Uterus (tissue), 4 donors: ENCODE data around the gene LENG9. TPM values are rescaled to one million over a fixed set of nuclear protein-coding genes. Genes with fewer than 3 reads are reported as not detected.

ENCODE experiments used
- DNase-seq, 2 donors: peaks; one replicate each; pipeline ENCODE4 v3.0.0-alpha.2; 2019 to 2020
- H3K27ac ChIP-seq, 2 donors: fragments of 200-600 bp; sonication (generic); 1 replicate in 1 of 2; 2 replicates in 1 of 2; pipeline ENCODE4 v1.5.1; 2016 to 2018
- H3K27me3 ChIP-seq, 2 donors: fragments of 200-600 bp; sonication (generic); one replicate each; pipeline ENCODE4 v1.5.1; 2018 to 2019; ENCODE audit warnings: control low read depth in 1 of 2
- H3K36me3 ChIP-seq, 2 donors: fragments of 200-600 bp; sonication (generic); one replicate each; pipeline ENCODE4 v1.5.1; 2019; ENCODE audit warnings: control low read depth in 1 of 2
- H3K4me1 ChIP-seq, 2 donors: fragments of 200-600 bp; sonication (generic); one replicate each; pipeline ENCODE4 v1.5.1; 2018 to 2019; ENCODE audit warnings: control low read depth in 1 of 2
- H3K4me3 ChIP-seq, 2 donors: fragments of 200-600 bp; sonication (generic); 1 replicate in 1 of 2; 2 replicates in 1 of 2; pipeline ENCODE4 v1.5.1; 2018 to 2019; ENCODE audit warnings: mild to moderate bottlenecking in 1 of 2
- H3K9me3 ChIP-seq, 2 donors: fragments of 200-600 bp; sonication (generic); one replicate each; pipeline ENCODE4 v1.5.1; 2019; ENCODE audit warnings: control low read depth in 1 of 2
- POLR2A ChIP-seq, 2 donors: fragments of 450-650 bp; IDR thresholded peaks; one replicate each; pipeline ENCODE4 v1.6.1; 2016; ENCODE audit warnings: antibody characterized with exemption in 2 of 2, mild to moderate bottlenecking in 1 of 2, moderate library complexity in 1 of 2
- intact Hi-C: fragments of 100-400 bp; cut with DNase I; formaldehyde crosslinking; loops from one replicate; pipeline ENCODE4 v1.15.1; 2023; ENCODE audit warnings: low total_unique reads
- total RNA-seq, 4 donors: library from RNA; depleted of rRNA in 3 of 4; stranded (reverse); fragments of >200 nt in 3 of 4; gene quantifications; one replicate each; pipeline versions ENCODE4 v1.1.0 to v1.2.4, GENCODE V29; 2014 to 2023
- TF ChIP-seq, protein P1 (sequence below), 4 experiments: fragments of 200-600 bp in 2 of 4; fragments of 450-650 bp in 2 of 4; sonication (generic) in 2 of 4; IDR thresholded peaks; one replicate each; pipeline ENCODE4 v1.5.1; 2016 to 2019; ENCODE audit warnings: antibody characterized with exemption in 4 of 4, mild to moderate bottlenecking in 2 of 4, moderate library complexity in 1 of 4
- donor health status: DM: yes; HTN: yes; CAD: no.

Gene LENG9
- total RNA-seq, 4 donors from 2014 or later, result 3.7 to 7.1 (median 3.8) TPM; not detected in 1

DNA sequence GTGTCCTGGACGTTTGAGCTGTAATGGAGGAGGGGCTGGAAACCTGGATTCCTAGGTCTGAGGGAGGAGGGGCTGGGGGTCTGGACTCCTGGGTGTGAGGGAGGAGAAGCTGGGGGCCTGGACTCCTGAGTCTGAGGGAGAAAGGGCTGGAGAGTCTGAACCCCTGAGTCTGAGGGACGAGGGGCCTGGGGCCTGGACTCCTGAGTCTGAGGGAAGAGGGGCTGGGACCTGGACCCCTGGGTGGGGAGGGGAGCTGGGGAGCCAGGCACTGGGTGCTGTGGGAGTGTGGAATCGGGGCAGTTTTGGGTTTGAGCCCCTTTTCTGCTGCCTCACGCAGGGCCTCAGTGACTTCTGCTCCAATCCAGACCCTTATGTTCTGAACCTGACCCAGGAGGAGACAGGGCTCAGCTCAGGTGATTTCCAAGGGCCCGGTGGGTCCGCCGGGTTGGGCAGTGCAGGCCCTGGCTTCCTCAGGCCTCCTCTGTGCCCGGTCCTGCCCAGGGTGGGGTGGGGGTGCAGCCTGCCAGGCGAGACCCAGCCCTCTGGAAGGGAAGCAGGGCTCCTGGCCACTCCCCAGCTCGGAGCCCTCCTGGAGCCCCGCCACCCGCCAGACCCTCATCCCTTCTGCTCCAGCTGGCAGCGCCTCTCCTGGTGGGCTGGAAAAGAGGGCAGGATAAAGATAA lies 33.9 kb downstream of the LENG9 start:
- Histone ChIP-seq H3K9me3 (no peaks in the 10 kb centered on the region), H3K27me3 (peaks cover 7 to 32% of the 10 kb centered on the region in 2 donors), H3K27ac (no peak overlapping the region), H3K4me3 (no peak overlapping the region), H3K4me1 (peaks cover 0 to 8% of the 10 kb centered on the region in 2 donors), H3K36me3 (no peaks in the 10 kb centered on the region)
- intact Hi-C loops, result no loop called here
- no peak for DNase-seq
- no peak for TF ChIP-seq POLR2A (IDR thresholded peaks at IDR 0.05)
- TF ChIP-seq, protein P1, sequence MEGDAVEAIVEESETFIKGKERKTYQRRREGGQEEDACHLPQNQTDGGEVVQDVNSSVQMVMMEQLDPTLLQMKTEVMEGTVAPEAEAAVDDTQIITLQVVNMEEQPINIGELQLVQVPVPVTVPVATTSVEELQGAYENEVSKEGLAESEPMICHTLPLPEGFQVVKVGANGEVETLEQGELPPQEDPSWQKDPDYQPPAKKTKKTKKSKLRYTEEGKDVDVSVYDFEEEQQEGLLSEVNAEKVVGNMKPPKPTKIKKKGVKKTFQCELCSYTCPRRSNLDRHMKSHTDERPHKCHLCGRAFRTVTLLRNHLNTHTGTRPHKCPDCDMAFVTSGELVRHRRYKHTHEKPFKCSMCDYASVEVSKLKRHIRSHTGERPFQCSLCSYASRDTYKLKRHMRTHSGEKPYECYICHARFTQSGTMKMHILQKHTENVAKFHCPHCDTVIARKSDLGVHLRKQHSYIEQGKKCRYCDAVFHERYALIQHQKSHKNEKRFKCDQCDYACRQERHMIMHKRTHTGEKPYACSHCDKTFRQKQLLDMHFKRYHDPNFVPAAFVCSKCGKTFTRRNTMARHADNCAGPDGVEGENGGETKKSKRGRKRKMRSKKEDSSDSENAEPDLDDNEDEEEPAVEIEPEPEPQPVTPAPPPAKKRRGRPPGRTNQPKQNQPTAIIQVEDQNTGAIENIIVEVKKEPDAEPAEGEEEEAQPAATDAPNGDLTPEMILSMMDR (IDR thresholded peaks at IDR 0.05), result no peak

DNA sequence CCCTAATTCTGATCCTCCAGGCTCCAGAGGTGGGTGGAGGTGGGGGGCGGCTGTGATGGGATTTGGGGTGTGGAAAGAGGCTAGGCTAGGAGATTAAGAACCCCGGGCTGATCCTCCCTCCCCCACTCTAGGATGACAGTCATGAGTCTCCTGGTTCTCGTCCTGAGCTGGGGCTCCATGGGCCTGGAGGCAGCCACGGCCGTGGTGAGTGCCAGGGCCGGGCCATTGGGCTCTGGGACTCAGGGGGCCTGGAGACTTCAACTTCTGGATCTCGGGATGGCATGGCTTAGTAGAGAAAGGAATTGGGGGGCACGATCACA lies 34.4 kb downstream of the LENG9 start:
- Histone ChIP-seq H3K27ac (no peak overlapping the region), H3K36me3 (no peaks in the 10 kb centered on the region), H3K9me3 (no peaks in the 10 kb centered on the region), H3K27me3 (peaks cover 7 to 32% of the 10 kb centered on the region in 2 donors), H3K4me1 (peaks cover 0 to 8% of the 10 kb centered on the region in 2 donors), H3K4me3 (no peak overlapping the region)
- intact Hi-C loops, result no loop called here
- TF ChIP-seq, protein P1 (IDR thresholded peaks at IDR 0.05), result no peak
- TF ChIP-seq POLR2A (IDR thresholded peaks at IDR 0.05), result no peak
- DNase-seq, result no peak

DNA sequence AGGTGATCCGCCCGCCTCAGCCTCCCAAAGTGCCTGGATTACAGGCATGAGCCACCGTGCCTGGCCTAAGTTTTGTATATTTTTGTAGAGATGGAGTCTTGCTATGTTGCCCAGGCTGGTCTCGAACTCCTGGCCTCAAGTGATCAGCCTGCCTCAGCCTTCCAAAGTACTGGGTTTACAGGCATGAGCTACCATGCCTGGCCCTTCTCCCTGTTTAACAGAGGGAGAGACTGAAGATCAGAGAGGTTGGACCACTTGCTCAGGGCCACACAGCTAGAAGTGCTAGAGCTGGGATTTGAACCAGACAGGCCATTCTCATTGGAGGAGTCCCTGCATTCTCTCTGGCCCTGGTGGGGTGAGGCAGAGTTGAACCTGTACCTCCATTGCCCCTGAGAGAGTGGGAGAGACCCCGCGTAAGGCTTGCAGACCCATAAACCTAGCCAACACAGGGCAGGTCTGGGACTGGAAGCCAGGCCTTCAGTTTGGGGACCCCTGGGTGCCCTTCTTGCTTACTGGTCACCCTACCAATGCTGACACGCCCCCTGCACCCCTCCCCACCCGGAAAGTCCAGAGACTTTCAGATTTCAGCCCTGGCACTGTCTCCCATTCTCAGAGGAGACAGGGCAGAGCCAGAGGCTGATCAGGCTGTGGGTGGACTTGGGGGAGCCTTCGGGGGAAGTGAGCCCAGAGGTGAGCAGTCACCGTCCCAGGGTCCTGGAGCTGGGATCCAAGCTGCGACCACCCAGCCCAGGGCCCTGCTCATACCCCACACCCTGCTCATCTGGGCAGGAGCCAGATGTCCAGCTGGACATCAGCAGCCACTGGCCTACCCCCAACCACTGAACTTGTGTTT lies 35.0 kb downstream of the LENG9 start:
- H3K27me3 ChIP-seq, result peaks cover 7 to 32% of the 10 kb centered on the region in 2 donors
- no peaks in the 10 kb centered on the region for H3K36me3 ChIP-seq
- peaks cover 0 to 8% of the 10 kb centered on the region in 2 donors for H3K4me1 ChIP-seq
- no peak for DNase-seq
- no peaks in the 10 kb centered on the region for H3K9me3 ChIP-seq
- TF ChIP-seq, protein P1 (IDR thresholded peaks at IDR 0.05), result no peak
- TF ChIP-seq POLR2A (IDR thresholded peaks at IDR 0.05), result no peak
- intact Hi-C loops, result no loop called here
- no peak overlapping the region for H3K27ac ChIP-seq
- H3K4me3 ChIP-seq, result no peak overlapping the region

DNA sequence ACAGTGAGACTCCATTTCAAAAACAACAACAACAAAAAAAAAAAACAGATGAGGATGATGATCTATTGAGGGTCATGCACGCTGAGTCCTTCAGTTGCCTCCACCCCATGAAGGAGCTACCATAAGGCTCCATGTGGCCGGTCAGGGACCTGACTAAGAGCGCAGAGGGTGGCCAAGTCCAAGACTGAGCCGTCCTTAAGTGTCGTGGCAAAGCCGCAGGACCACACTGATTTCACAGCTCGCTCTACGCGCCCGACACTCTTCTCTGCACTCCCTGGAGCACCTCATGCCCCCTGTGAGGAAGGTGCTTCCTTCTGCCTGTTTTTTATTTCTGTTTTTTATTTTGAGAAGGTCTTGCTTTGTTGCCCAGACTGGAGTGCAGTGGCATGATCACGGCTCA lies 36.0 kb downstream of the LENG9 start:
- no peak for DNase-seq
- Histone ChIP-seq H3K27me3 (peaks cover 7 to 32% of the 10 kb centered on the region in 2 donors), H3K4me3 (no peak overlapping the region), H3K36me3 (no peaks in the 10 kb centered on the region), H3K9me3 (no peaks in the 10 kb centered on the region), H3K4me1 (peaks cover 0 to 8% of the 10 kb centered on the region in 2 donors), H3K27ac (no peak overlapping the region)
- intact Hi-C loops, result no loop called here
- TF ChIP-seq, protein P1 (IDR thresholded peaks at IDR 0.05), result no peak
- TF ChIP-seq POLR2A (IDR thresholded peaks at IDR 0.05), result no peak
